Left lung (tissue), 10 donors: Measurements from ENCODE around the gene ADSS1. TPM values are rescaled to one million over a fixed set of nuclear protein-coding genes. Genes with fewer than 3 reads are reported as not detected.

ENCODE experiments used
- ATAC-seq: fragments of 200-7000 bp; cut with Tn5 transposase; one replicate; pipeline ENCODE4 v1.9.1; 2020; ENCODE audit warnings: moderate library complexity
- DNase-seq, 4 donors: peaks; one replicate each; pipeline ENCODE4 v3.0.0-alpha.2; 2013 to 2020
- H3K27ac ChIP-seq, 2 donors: fragments of 200-600 bp; sonication (generic) in 1 of 2; one replicate each; pipeline versions ENCODE4 v1.5.0 to v1.8.0; 2020 to 2021
- H3K27me3 ChIP-seq, 2 donors: fragments of 200-600 bp; sonication (generic) in 1 of 2; one replicate each; pipeline versions ENCODE4 v1.5.0 to v1.8.0; 2020 to 2021
- H3K36me3 ChIP-seq, 2 donors: fragments of 200-600 bp; sonication (generic) in 1 of 2; one replicate each; pipeline versions ENCODE4 v1.5.0 to v1.8.0; 2020 to 2021
- H3K4me1 ChIP-seq, 2 donors: fragments of 200-600 bp; one replicate each; pipeline ENCODE4 v1.8.0; 2021
- H3K4me3 ChIP-seq, 2 donors: fragments of 200-600 bp; sonication (generic) in 1 of 2; one replicate each; pipeline versions ENCODE4 v1.5.0 to v1.8.0; 2020 to 2021; ENCODE audit warnings: mild to moderate bottlenecking in 1 of 2
- H3K9me3 ChIP-seq, 2 donors: fragments of 200-600 bp; sonication (generic) in 1 of 2; one replicate each; pipeline versions ENCODE4 v1.5.0 to v1.8.0; 2020 to 2021
- CTCF ChIP-seq, 2 donors: fragments of 200-600 bp; sonication (generic) in 1 of 2; IDR thresholded peaks; one replicate each; pipeline versions ENCODE4 v1.5.0 to v1.8.0; 2021; ENCODE audit warnings: antibody characterized with exemption in 2 of 2
- intact Hi-C, 2 donors: fragments of 100-400 bp; cut with DNase I; formaldehyde crosslinking; loops; one replicate each; pipeline versions ENCODE4 v1.11.2 to v1.14.2; 2022
- polyA plus RNA-seq, 6 donors: library from polyadenylated mRNA; unstranded; fragments of 120-200 nt; gene quantifications; one replicate each; pipeline ENCODE4 v1.2.1, GENCODE V29; 2013; ENCODE audit not compliant: insufficient read length in 6 of 6
- total RNA-seq, 2 donors: library from RNA; stranded (reverse); fragmentation: NEBNext Ultra II Directional; extraction: Animal tissue kit (Norgen Biotek cat#: 25700); gene quantifications; one replicate each; pipeline ENCODE4 v1.2.1, GENCODE V29; 2021
- donor health status: DM: no; HTN: yes; CAD: no.
- donor health status: DM: no; HTN: no; CAD: no.

Gene ADSS1
- total and polyA plus RNA-seq, 8 donors = 5.2 to 16.6 (median 11.2) TPM

- no peaks in the 10 kb centered on the region for H3K4me1 ChIP-seq
- H3K36me3 ChIP-seq = peaks cover 0 to 89% of the 10 kb centered on the region in 2 donors
- no peak for TF ChIP-seq CTCF (IDR thresholded peaks at IDR 0.05)
- intact Hi-C loops = no loop called here
- no peak overlapping the region for H3K27ac ChIP-seq
- no peak for ATAC-seq
- H3K4me3 ChIP-seq = no peak overlapping the region
- no peaks in the 10 kb centered on the region for H3K27me3 ChIP-seq
- peak in 1 of 4 donors; percentile 58 for DNase-seq
- H3K9me3 ChIP-seq = no peaks in the 10 kb centered on the region
Measured at GRCh38 chr14:104776481-104776880, 52.5 kb downstream of the ADSS1 start.

- H3K27ac ChIP-seq = no peak overlapping the region
- DNase-seq = peak in 1 of 4 donors; percentile 52
Measured at GRCh38 chr14:104776961-104777807, 53.2 kb downstream of the ADSS1 start.

GRCh38 chr14:104777808-104778249, 53.8 kb downstream of the ADSS1 start:
- H3K36me3 ChIP-seq = peaks cover 0 to 84% of the 10 kb centered on the region in 2 donors
- H3K27ac ChIP-seq = no peak overlapping the region
- H3K4me3 ChIP-seq = no peak overlapping the region
- no peaks in the 10 kb centered on the region for H3K27me3 ChIP-seq
- peak in 1 of 4 donors; percentile 54 for DNase-seq
- no peaks in the 10 kb centered on the region for H3K9me3 ChIP-seq
- ATAC-seq = no peak
- H3K4me1 ChIP-seq = no peaks in the 10 kb centered on the region
- intact Hi-C loops = no loop called here
- TF ChIP-seq CTCF (IDR thresholded peaks at IDR 0.05) = no peak

More at GRCh38 chr14:104776961-104777807, 53.2 kb downstream of the ADSS1 start:
- Histone ChIP-seq H3K4me3 (no peak overlapping the region), H3K36me3 (peaks cover 0 to 86% of the 10 kb centered on the region in 2 donors), H3K4me1 (no peaks in the 10 kb centered on the region), H3K27me3 (no peaks in the 10 kb centered on the region), H3K9me3 (no peaks in the 10 kb centered on the region)
- ATAC-seq = no peak
- TF ChIP-seq CTCF (IDR thresholded peaks at IDR 0.05) = no peak
- intact Hi-C loops = no loop called here

GRCh38 chr14:104778694-104779331, 54.8 kb downstream of the ADSS1 start:
- Histone ChIP-seq H3K27me3 (no peaks in the 10 kb centered on the region), H3K9me3 (no peaks in the 10 kb centered on the region), H3K4me1 (no peaks in the 10 kb centered on the region), H3K4me3 (no peak overlapping the region), H3K27ac (no peak overlapping the region), H3K36me3 (peaks cover 0 to 77% of the 10 kb centered on the region in 2 donors)
- DNase-seq (peak in 1 of 4 donors; percentile 61), ATAC-seq (no peak)
- no peak for TF ChIP-seq CTCF (IDR thresholded peaks at IDR 0.05)
- intact Hi-C loops = no loop called here
